ENCODE measurements around the gene NSUN7.

GRCh38 chr4:40736910-40737309 is 12.8 kb upstream of the NSUN7 start:
- TF ChIP-seq, protein P1, sequence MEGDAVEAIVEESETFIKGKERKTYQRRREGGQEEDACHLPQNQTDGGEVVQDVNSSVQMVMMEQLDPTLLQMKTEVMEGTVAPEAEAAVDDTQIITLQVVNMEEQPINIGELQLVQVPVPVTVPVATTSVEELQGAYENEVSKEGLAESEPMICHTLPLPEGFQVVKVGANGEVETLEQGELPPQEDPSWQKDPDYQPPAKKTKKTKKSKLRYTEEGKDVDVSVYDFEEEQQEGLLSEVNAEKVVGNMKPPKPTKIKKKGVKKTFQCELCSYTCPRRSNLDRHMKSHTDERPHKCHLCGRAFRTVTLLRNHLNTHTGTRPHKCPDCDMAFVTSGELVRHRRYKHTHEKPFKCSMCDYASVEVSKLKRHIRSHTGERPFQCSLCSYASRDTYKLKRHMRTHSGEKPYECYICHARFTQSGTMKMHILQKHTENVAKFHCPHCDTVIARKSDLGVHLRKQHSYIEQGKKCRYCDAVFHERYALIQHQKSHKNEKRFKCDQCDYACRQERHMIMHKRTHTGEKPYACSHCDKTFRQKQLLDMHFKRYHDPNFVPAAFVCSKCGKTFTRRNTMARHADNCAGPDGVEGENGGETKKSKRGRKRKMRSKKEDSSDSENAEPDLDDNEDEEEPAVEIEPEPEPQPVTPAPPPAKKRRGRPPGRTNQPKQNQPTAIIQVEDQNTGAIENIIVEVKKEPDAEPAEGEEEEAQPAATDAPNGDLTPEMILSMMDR (conservative IDR thresholded peaks at IDR 0.05) = peak; percentile 69
- TF ChIP-seq ZFX (IDR thresholded peaks at IDR 0.05) = no peak
